ENCODE data around the gene RAI1.

RAI1 gene

DNA sequence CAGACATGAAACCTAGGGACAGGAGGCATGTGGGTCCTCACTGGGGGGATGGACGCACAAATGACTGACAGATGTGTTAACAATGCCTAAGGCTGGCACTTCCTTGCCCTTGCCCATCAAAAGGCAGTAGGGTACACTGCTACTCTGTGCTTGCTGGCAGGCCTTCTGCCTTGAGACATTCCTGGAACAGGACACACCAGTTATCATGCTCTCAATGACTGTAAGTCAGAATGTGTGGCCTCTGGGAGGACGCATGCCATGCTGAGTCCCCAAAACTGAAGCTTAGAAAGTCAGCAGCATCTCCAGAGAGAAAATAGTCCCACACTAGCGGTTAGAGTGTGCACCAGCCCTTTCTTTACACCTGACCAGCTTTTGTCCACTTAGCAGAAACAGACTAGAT lies 171.7 kb downstream of the RAI1 start:
- peaks cover 23 to 25% of the 10 kb centered on the region in 2 donors for H3K4me1 ChIP-seq (ENCODE audit: control insufficient read depth in 2 of 2, insufficient read depth in 2 of 2, low read length in 2 of 2)

DNA sequence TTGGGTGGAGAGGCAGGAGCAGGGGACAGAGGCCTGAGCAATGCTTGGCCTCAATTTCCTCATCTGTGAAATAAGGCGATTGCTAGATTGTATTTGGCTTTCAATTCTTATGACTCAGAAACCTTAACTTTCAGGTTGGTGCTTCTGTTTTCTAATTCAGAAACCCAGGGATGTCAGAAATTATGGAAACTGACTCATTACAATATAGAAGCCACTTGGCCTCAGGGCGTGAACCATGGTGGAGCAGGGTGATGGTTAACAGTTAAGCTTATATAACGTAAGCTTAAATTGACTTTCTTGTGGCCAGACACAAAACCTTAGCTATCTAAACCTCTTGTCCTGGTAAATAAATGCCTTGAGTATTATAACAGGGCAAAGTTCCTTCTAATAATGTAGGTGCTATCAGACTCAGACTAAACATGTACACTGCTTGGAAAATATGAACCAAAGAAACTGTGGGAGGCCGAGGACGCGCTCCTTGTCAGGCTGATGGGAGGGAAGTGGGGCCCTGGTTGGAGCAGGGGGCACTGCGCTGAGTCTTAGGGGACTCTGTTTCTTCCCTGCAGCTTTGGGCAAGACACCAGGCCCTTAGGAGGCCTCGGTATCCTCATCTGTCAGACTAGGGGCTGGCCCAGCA lies 172.7 kb downstream of the RAI1 start:
- H3K9ac ChIP-seq (ENCODE audit: low read depth in 1 of 2, low read length in 2 of 2): no peak overlapping the region
- H3K9me3 ChIP-seq (ENCODE audit: control insufficient read depth in 2 of 2, low read length in 2 of 2): no peaks in the 10 kb centered on the region
- H3K36me3 ChIP-seq (ENCODE audit: control insufficient read depth in 2 of 2, insufficient read depth in 2 of 2, low read length in 2 of 2): peaks cover 0 to 9% of the 10 kb centered on the region in 2 donors
- no peaks in the 10 kb centered on the region for H3K27me3 ChIP-seq (ENCODE audit: control insufficient read depth in 2 of 2, insufficient read depth in 2 of 2, low read length in 2 of 2)
- peaks cover 17 to 21% of the 10 kb centered on the region in 2 donors for H3K4me1 ChIP-seq (ENCODE audit: control insufficient read depth in 2 of 2, insufficient read depth in 2 of 2, low read length in 2 of 2)
- H3K4me3 ChIP-seq (ENCODE audit: low read length in 2 of 2): no peak overlapping the region
- no peak overlapping the region for H3K27ac ChIP-seq (ENCODE audit: low read depth in 2 of 2, low read length in 2 of 2)

More for the DNA sequence above, 171.7 kb downstream of the RAI1 start:
- Histone ChIP-seq H3K27me3 (ENCODE audit: control insufficient read depth in 2 of 2, insufficient read depth in 2 of 2, low read length in 2 of 2) (no peaks in the 10 kb centered on the region), H3K9ac (ENCODE audit: low read depth in 1 of 2, low read length in 2 of 2) (no peak overlapping the region), H3K36me3 (ENCODE audit: control insufficient read depth in 2 of 2, insufficient read depth in 2 of 2, low read length in 2 of 2) (peaks cover 0 to 9% of the 10 kb centered on the region in 2 donors), H3K27ac (ENCODE audit: low read depth in 2 of 2, low read length in 2 of 2) (no peak overlapping the region), H3K4me3 (ENCODE audit: low read length in 2 of 2) (no peak overlapping the region), H3K9me3 (ENCODE audit: control insufficient read depth in 2 of 2, low read length in 2 of 2) (no peaks in the 10 kb centered on the region)

DNA sequence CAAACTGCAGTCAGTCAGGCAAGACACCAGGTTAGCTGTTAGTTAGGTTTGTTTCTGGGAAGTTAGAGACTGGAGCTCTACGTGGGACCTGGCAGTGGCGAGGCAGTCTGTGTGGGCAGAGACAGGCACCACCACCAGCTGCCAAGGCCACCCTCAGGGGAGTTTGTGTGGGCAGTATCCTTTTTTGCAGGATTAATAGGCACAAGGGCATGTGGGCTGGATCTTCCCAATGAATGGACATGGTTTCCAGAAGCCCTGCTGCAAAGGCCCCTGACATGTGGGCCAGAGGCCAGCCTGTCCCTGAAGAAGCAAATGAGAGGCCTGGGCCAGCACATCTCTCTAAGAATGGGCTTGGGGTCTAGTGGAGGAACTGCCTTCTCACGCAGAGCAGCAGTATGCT lies 174.7 kb downstream of the RAI1 start:
- H3K36me3 ChIP-seq (ENCODE audit: control insufficient read depth in 2 of 2, insufficient read depth in 2 of 2, low read length in 2 of 2): peaks cover 0 to 11% of the 10 kb centered on the region in 2 donors
- no peaks in the 10 kb centered on the region for H3K9me3 ChIP-seq (ENCODE audit: control insufficient read depth in 2 of 2, low read length in 2 of 2)
- H3K4me1 ChIP-seq (ENCODE audit: control insufficient read depth in 2 of 2, insufficient read depth in 2 of 2, low read length in 2 of 2): peaks cover 5 to 9% of the 10 kb centered on the region in 2 donors
- H3K9ac ChIP-seq (ENCODE audit: low read depth in 1 of 2, low read length in 2 of 2): no peak overlapping the region
- H3K27ac ChIP-seq (ENCODE audit: low read depth in 2 of 2, low read length in 2 of 2): no peak overlapping the region
- H3K4me3 ChIP-seq (ENCODE audit: low read length in 2 of 2): no peak overlapping the region
- H3K27me3 ChIP-seq (ENCODE audit: control insufficient read depth in 2 of 2, insufficient read depth in 2 of 2, low read length in 2 of 2): no peaks in the 10 kb centered on the region

DNA sequence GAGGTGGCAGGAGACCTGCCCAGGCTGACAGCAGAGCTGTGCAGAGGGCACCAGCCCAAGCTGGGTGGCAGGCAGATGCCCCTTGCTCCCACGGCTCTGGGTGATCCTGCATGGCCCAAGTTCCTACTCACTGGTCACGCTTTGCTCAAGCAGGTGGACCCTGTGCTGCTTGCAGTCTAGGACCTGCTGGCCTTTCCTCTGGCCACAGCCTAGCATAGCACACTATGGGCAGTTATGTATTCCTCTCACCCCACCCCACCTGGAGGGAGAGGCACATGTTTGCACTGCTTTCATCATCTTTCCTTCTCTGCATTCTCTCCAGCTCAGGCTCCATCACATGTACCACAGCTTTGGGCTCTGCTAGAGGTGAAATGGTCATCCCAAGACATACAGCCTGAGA lies 175.1 kb downstream of the RAI1 start:
- Histone ChIP-seq H3K9me3 (ENCODE audit: control insufficient read depth in 2 of 2, low read length in 2 of 2) (no peaks in the 10 kb centered on the region), H3K9ac (ENCODE audit: low read depth in 1 of 2, low read length in 2 of 2) (no peak overlapping the region), H3K27me3 (ENCODE audit: control insufficient read depth in 2 of 2, insufficient read depth in 2 of 2, low read length in 2 of 2) (no peaks in the 10 kb centered on the region), H3K4me3 (ENCODE audit: low read length in 2 of 2) (no peak overlapping the region), H3K27ac (ENCODE audit: low read depth in 2 of 2, low read length in 2 of 2) (no peak overlapping the region), H3K4me1 (ENCODE audit: control insufficient read depth in 2 of 2, insufficient read depth in 2 of 2, low read length in 2 of 2) (peaks cover 5 to 9% of the 10 kb centered on the region in 2 donors), H3K36me3 (ENCODE audit: control insufficient read depth in 2 of 2, insufficient read depth in 2 of 2, low read length in 2 of 2) (peaks cover 0 to 11% of the 10 kb centered on the region in 2 donors)

DNA sequence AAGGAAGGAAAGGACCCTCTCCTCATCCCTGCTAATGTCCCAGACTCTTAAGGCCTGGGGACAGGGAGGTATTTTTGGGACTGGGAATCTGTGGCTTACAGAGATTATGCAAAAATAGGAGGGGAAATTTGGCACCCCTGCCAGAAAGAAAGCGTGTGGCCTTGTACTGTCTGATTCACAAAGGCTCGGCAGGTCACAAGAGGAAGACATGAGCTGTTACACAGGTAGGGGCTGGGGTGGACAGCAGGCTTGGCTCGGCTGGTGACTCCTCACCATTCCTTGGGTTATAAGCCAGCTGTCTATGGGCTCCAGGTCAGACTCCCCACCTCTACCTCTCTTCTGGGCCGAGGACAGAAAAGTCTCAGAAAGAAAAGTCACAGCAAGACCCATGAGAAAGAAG lies 176.2 kb downstream of the RAI1 start:
- Histone ChIP-seq H3K27me3 (ENCODE audit: control insufficient read depth in 2 of 2, insufficient read depth in 2 of 2, low read length in 2 of 2) (no peaks in the 10 kb centered on the region), H3K27ac (ENCODE audit: low read depth in 2 of 2, low read length in 2 of 2) (no peak overlapping the region), H3K9ac (ENCODE audit: low read depth in 1 of 2, low read length in 2 of 2) (no peak overlapping the region), H3K36me3 (ENCODE audit: control insufficient read depth in 2 of 2, insufficient read depth in 2 of 2, low read length in 2 of 2) (peaks cover 0 to 14% of the 10 kb centered on the region in 2 donors), H3K4me3 (ENCODE audit: low read length in 2 of 2) (no peak overlapping the region), H3K4me1 (ENCODE audit: control insufficient read depth in 2 of 2, insufficient read depth in 2 of 2, low read length in 2 of 2) (peaks cover 5 to 9% of the 10 kb centered on the region in 2 donors), H3K9me3 (ENCODE audit: control insufficient read depth in 2 of 2, low read length in 2 of 2) (no peaks in the 10 kb centered on the region)

DNA sequence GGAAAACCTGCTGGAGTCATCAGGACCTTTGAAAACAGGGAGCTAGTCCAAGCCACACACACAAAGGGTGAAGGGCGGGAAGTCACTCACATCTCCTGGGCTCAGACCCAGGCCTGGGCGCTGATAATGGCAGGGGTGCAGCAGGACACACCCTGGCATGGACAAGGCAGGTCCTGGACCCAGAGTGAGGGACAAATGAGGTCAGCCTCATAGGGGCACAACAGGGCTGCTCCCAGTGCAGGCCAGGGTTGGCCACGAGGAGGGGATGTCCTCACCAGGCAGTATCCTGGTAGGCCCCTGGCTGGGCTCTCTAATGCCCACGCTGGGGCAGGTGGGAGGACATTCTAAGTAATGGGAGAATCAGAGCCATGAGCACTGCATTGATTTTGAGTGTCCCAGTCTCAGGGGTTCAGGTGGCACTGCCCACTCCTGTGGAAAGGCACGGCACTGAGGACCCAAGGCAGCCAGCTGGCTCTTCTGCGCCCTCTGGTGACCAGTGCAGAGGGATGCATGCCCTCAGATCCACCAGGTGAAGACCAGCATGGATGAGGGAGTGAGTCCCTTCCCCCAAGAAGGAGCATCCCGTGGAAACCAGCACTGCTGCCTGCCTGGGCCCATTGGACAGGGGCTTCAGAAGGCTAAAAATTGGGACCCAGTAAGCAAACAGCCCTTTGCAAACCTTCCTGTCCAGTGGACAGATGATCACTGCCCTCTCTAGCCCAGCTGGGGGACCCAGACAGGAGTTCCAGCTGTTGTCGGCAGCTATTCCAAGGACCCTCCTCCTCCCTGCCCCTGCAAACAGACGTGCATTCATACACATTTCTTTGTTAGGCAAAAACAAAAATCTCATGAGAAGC lies 178.9 kb downstream of the RAI1 start:
- Histone ChIP-seq H3K27ac (ENCODE audit: low read depth in 2 of 2, low read length in 2 of 2) (no peak overlapping the region), H3K36me3 (ENCODE audit: control insufficient read depth in 2 of 2, insufficient read depth in 2 of 2, low read length in 2 of 2) (peaks cover 0 to 12% of the 10 kb centered on the region in 2 donors), H3K9me3 (ENCODE audit: control insufficient read depth in 2 of 2, low read length in 2 of 2) (no peaks in the 10 kb centered on the region), H3K9ac (ENCODE audit: low read depth in 1 of 2, low read length in 2 of 2) (no peak overlapping the region), H3K4me3 (ENCODE audit: low read length in 2 of 2) (no peak overlapping the region), H3K27me3 (ENCODE audit: control insufficient read depth in 2 of 2, insufficient read depth in 2 of 2, low read length in 2 of 2) (no peaks in the 10 kb centered on the region), H3K4me1 (ENCODE audit: control insufficient read depth in 2 of 2, insufficient read depth in 2 of 2, low read length in 2 of 2) (peaks cover 0 to 3% of the 10 kb centered on the region in 2 donors)

DNA sequence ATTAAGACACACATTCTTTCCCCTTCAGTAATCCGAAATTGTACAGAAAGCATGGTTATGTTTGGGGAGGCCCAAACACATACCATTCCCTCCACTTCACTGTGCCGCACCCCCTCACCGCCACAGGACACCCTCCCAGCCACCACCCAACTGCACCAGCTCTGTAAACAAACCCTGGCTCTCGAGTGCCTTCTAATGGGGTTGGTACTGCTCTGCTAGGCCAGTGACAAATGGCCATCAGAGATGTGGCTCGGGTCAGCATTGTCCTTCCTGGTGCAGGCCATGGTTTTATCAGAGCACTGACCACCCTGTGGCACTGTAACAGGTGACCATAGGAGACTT lies 179.5 kb downstream of the RAI1 start:
- Histone ChIP-seq H3K36me3 (ENCODE audit: control insufficient read depth in 2 of 2, insufficient read depth in 2 of 2, low read length in 2 of 2) (peaks cover 0 to 12% of the 10 kb centered on the region in 2 donors), H3K27ac (ENCODE audit: low read depth in 2 of 2, low read length in 2 of 2) (no peak overlapping the region), H3K27me3 (ENCODE audit: control insufficient read depth in 2 of 2, insufficient read depth in 2 of 2, low read length in 2 of 2) (no peaks in the 10 kb centered on the region), H3K4me3 (ENCODE audit: low read length in 2 of 2) (no peak overlapping the region), H3K4me1 (ENCODE audit: control insufficient read depth in 2 of 2, insufficient read depth in 2 of 2, low read length in 2 of 2) (no peaks in the 10 kb centered on the region), H3K9ac (ENCODE audit: low read depth in 1 of 2, low read length in 2 of 2) (no peak overlapping the region), H3K9me3 (ENCODE audit: control insufficient read depth in 2 of 2, low read length in 2 of 2) (no peaks in the 10 kb centered on the region)
